ENCODE data around the gene RNF2.
"Not testable (repeated sequence)": the region's sequence is repeated elsewhere in the genome, so short reads cannot be mapped to it uniquely, and the experiment has no call there.

Gene RNF2

GRCh38 chr1:185062710-185063370 lies 17.5 kb downstream of the RNF2 start:
- no peak overlapping the region for H3K14ac ChIP-seq (ENCODE audit: low read length in 2 of 2)
- no peak overlapping the region for H2BK5ac ChIP-seq (ENCODE audit: low read depth, low read length, poor library complexity, severe bottlenecking)
- H3K4me2 ChIP-seq (ENCODE audit: low read length, poor library complexity, severe bottlenecking): no peak overlapping the region
- no peak overlapping the region for H2BK12ac ChIP-seq (ENCODE audit: low read length in 2 of 2)
- no peak overlapping the region for H2BK15ac ChIP-seq (ENCODE audit: low read depth, poor library complexity, severe bottlenecking)
- H3K23ac ChIP-seq (ENCODE audit: low read length in 2 of 2): no peak overlapping the region
- no peak overlapping the region for H3K27ac ChIP-seq (ENCODE audit: low read length, poor library complexity, severe bottlenecking)
- H3K4ac ChIP-seq (ENCODE audit: low read depth in 1 of 2, low read length in 2 of 2): no peak overlapping the region
- H2BK120ac ChIP-seq (ENCODE audit: low read depth, low read length): no peak overlapping the region
- H2AFZ ChIP-seq (ENCODE audit: low read depth, low read length): no peak overlapping the region
- H3K18ac ChIP-seq (ENCODE audit: low read depth in 1 of 2, low read length in 2 of 2): no peak overlapping the region
- H3K27me3 ChIP-seq (ENCODE audit: control insufficient read depth in 1 of 2, insufficient read depth in 1 of 2, low read length in 2 of 2): no peaks in the 10 kb centered on the region
- H3K36me3 ChIP-seq (ENCODE audit: control insufficient read depth in 1 of 2, insufficient read depth in 2 of 2, low read depth in 1 of 2, low read length in 2 of 2): no peaks in the 10 kb centered on the region
- H2AK5ac ChIP-seq (ENCODE audit: low read length, severe bottlenecking): no peak overlapping the region
- no peaks in the 10 kb centered on the region for H3K9me3 ChIP-seq (ENCODE audit: control insufficient read depth, low read length)
- whole genome bisulfite sequencing: 100% methylated on average over 1 of the region's 1 CpG
- H3K9ac ChIP-seq (ENCODE audit: low read length): no peak overlapping the region
- no peak overlapping the region for H4K91ac ChIP-seq (ENCODE audit: low read length)
- H3K4me1 ChIP-seq (ENCODE audit: control insufficient read depth, insufficient read depth, low read depth, low read length): no peaks in the 10 kb centered on the region
- peak overlapping the region in 1 of 2 experiments; percentile 11 for H3K4me3 ChIP-seq (ENCODE audit: insufficient read depth in 1 of 2, low read depth in 1 of 2, low read length in 2 of 2)
- peaks cover 17% of the 10 kb centered on the region for H3K79me1 ChIP-seq (replicated peaks; ENCODE audit: low read length, poor library complexity, severe bottlenecking)
- no peak for DNase-seq
- H4K8ac ChIP-seq (ENCODE audit: low read length): no peak overlapping the region

GRCh38 chr1:185063719-185064118 lies 18.4 kb downstream of the RNF2 start:
- DNase-seq: no peak
- no peaks in the 10 kb centered on the region for H3K9me3 ChIP-seq (ENCODE audit: control insufficient read depth, low read length)

GRCh38 chr1:185065006-185065405 lies 19.6 kb downstream of the RNF2 start:
- not testable (repeated sequence) for H2AFZ ChIP-seq (ENCODE audit: low read depth, low read length)
- 100% methylated on average over 3 of the region's 3 CpGs for WGBS

More at GRCh38 chr1:185063719-185064118, 18.4 kb downstream of the RNF2 start:
- H2BK120ac ChIP-seq (ENCODE audit: low read depth, low read length): no peak overlapping the region
- no peak overlapping the region for H3K27ac ChIP-seq (ENCODE audit: low read length, poor library complexity, severe bottlenecking)
- H3K23ac ChIP-seq (ENCODE audit: low read length in 2 of 2): no peak overlapping the region
- no peak overlapping the region for H3K18ac ChIP-seq (ENCODE audit: low read depth in 1 of 2, low read length in 2 of 2)
- H3K4ac ChIP-seq (ENCODE audit: low read depth in 1 of 2, low read length in 2 of 2): no peak overlapping the region
- no peak overlapping the region for H4K91ac ChIP-seq (ENCODE audit: low read length)
- H2BK15ac ChIP-seq (ENCODE audit: low read depth, poor library complexity, severe bottlenecking): no peak overlapping the region
- no peak overlapping the region for H3K9ac ChIP-seq (ENCODE audit: low read length)
- H2BK12ac ChIP-seq (ENCODE audit: low read length in 2 of 2): no peak overlapping the region
- H3K4me1 ChIP-seq (ENCODE audit: control insufficient read depth, insufficient read depth, low read depth, low read length): no peaks in the 10 kb centered on the region
- 100% methylated on average over 1 of the region's 2 CpGs for WGBS
- no peak overlapping the region for H2AK5ac ChIP-seq (ENCODE audit: low read length, severe bottlenecking)
- H3K79me1 ChIP-seq (replicated peaks; ENCODE audit: low read length, poor library complexity, severe bottlenecking): peaks cover 19% of the 10 kb centered on the region
- no peaks in the 10 kb centered on the region for H3K36me3 ChIP-seq (ENCODE audit: control insufficient read depth in 1 of 2, insufficient read depth in 2 of 2, low read depth in 1 of 2, low read length in 2 of 2)
- no peaks in the 10 kb centered on the region for H3K27me3 ChIP-seq (ENCODE audit: control insufficient read depth in 1 of 2, insufficient read depth in 1 of 2, low read length in 2 of 2)
- no peak overlapping the region for H2BK5ac ChIP-seq (ENCODE audit: low read depth, low read length, poor library complexity, severe bottlenecking)
- no peak overlapping the region for H4K8ac ChIP-seq (ENCODE audit: low read length)
- H3K4me2 ChIP-seq (ENCODE audit: low read length, poor library complexity, severe bottlenecking): no peak overlapping the region
- no peak overlapping the region for H3K4me3 ChIP-seq (ENCODE audit: insufficient read depth in 1 of 2, low read depth in 1 of 2, low read length in 2 of 2)
- H3K14ac ChIP-seq (ENCODE audit: low read length in 2 of 2): no peak overlapping the region
- H2AFZ ChIP-seq (ENCODE audit: low read depth, low read length): no peak overlapping the region

GRCh38 chr1:185066181-185066580 lies 20.8 kb downstream of the RNF2 start:
- no peaks in the 10 kb centered on the region for H3K36me3 ChIP-seq (ENCODE audit: control insufficient read depth in 1 of 2, insufficient read depth in 2 of 2, low read depth in 1 of 2, low read length in 2 of 2)
- no peak overlapping the region for H4K8ac ChIP-seq (ENCODE audit: low read length)
- no peak overlapping the region for H2BK12ac ChIP-seq (ENCODE audit: low read length in 2 of 2)
- H2BK120ac ChIP-seq (ENCODE audit: low read depth, low read length): no peak overlapping the region
- H3K79me1 ChIP-seq (replicated peaks; ENCODE audit: low read length, poor library complexity, severe bottlenecking): peaks cover 19% of the 10 kb centered on the region
- no peaks in the 10 kb centered on the region for H3K27me3 ChIP-seq (ENCODE audit: control insufficient read depth in 1 of 2, insufficient read depth in 1 of 2, low read length in 2 of 2)
- H2AK5ac ChIP-seq (ENCODE audit: low read length, severe bottlenecking): no peak overlapping the region
- no peak overlapping the region for H3K27ac ChIP-seq (ENCODE audit: low read length, poor library complexity, severe bottlenecking)
- no peak overlapping the region for H2AFZ ChIP-seq (ENCODE audit: low read depth, low read length)
- no peak overlapping the region for H3K23ac ChIP-seq (ENCODE audit: low read length in 2 of 2)
- no peak for DNase-seq
- no peak overlapping the region for H3K9ac ChIP-seq (ENCODE audit: low read length)
- no peak overlapping the region for H3K14ac ChIP-seq (ENCODE audit: low read length in 2 of 2)
- H4K91ac ChIP-seq (ENCODE audit: low read length): no peak overlapping the region
- no peak overlapping the region for H3K18ac ChIP-seq (ENCODE audit: low read depth in 1 of 2, low read length in 2 of 2)
- no peaks in the 10 kb centered on the region for H3K4me1 ChIP-seq (ENCODE audit: control insufficient read depth, insufficient read depth, low read depth, low read length)
- H2BK15ac ChIP-seq (ENCODE audit: low read depth, poor library complexity, severe bottlenecking): no peak overlapping the region
- WGBS: over 99% methylated on average over 2 of the region's 2 CpGs
- no peak overlapping the region for H3K4ac ChIP-seq (ENCODE audit: low read depth in 1 of 2, low read length in 2 of 2)
- no peak overlapping the region for H2BK5ac ChIP-seq (ENCODE audit: low read depth, low read length, poor library complexity, severe bottlenecking)
- H3K9me3 ChIP-seq (ENCODE audit: control insufficient read depth, low read length): no peaks in the 10 kb centered on the region
- H3K4me3 ChIP-seq (ENCODE audit: insufficient read depth in 1 of 2, low read depth in 1 of 2, low read length in 2 of 2): no peak overlapping the region
- no peak overlapping the region for H3K4me2 ChIP-seq (ENCODE audit: low read length, poor library complexity, severe bottlenecking)

More at GRCh38 chr1:185065006-185065405, 19.6 kb downstream of the RNF2 start:
- H3K14ac ChIP-seq (ENCODE audit: low read length in 2 of 2); H3K4me3 ChIP-seq (ENCODE audit: insufficient read depth in 1 of 2, low read depth in 1 of 2, low read length in 2 of 2); H2BK5ac ChIP-seq (ENCODE audit: low read depth, low read length, poor library complexity, severe bottlenecking); H3K9ac ChIP-seq (ENCODE audit: low read length); H4K91ac ChIP-seq (ENCODE audit: low read length); H3K9me3 ChIP-seq (ENCODE audit: control insufficient read depth, low read length); H3K4me2 ChIP-seq (ENCODE audit: low read length, poor library complexity, severe bottlenecking); H3K18ac ChIP-seq (ENCODE audit: low read depth in 1 of 2, low read length in 2 of 2); H3K4me1 ChIP-seq (ENCODE audit: control insufficient read depth, insufficient read depth, low read depth, low read length); H2BK12ac ChIP-seq (ENCODE audit: low read length in 2 of 2); H2BK15ac ChIP-seq (ENCODE audit: low read depth, poor library complexity, severe bottlenecking); H3K4ac ChIP-seq (ENCODE audit: low read depth in 1 of 2, low read length in 2 of 2); H2AK5ac ChIP-seq (ENCODE audit: low read length, severe bottlenecking); H2BK120ac ChIP-seq (ENCODE audit: low read depth, low read length); DNase-seq; H3K27ac ChIP-seq (ENCODE audit: low read length, poor library complexity, severe bottlenecking); H3K36me3 ChIP-seq (ENCODE audit: control insufficient read depth in 1 of 2, insufficient read depth in 2 of 2, low read depth in 1 of 2, low read length in 2 of 2); H3K27me3 ChIP-seq (ENCODE audit: control insufficient read depth in 1 of 2, insufficient read depth in 1 of 2, low read length in 2 of 2); H4K8ac ChIP-seq (ENCODE audit: low read length); H3K23ac ChIP-seq (ENCODE audit: low read length in 2 of 2): not testable (repeated sequence)
- peaks cover 22% of the 10 kb centered on the region for H3K79me1 ChIP-seq (replicated peaks; ENCODE audit: low read length, poor library complexity, severe bottlenecking)

All from mesenchymal stem cell (in vitro differentiated cells and primary cell).